A549 treated with AZD9567 at 1 μM for 4 hours (cell line): Measurements from ENCODE around the gene ECT2L. TPM values are rescaled to one million over a fixed set of nuclear protein-coding genes. Genes with fewer than 3 reads are reported as not detected.

ENCODE experiments used
- total RNA-seq: library from RNA; stranded (reverse); fragments of 200-300 nt; extraction: Qiagen RNA extraction; gene quantifications from 5 replicates; pipeline ENCODE4 v1.2.3, GENCODE V29; 2022; ENCODE audit not compliant: insufficient read depth

The ECT2L gene, protein sequence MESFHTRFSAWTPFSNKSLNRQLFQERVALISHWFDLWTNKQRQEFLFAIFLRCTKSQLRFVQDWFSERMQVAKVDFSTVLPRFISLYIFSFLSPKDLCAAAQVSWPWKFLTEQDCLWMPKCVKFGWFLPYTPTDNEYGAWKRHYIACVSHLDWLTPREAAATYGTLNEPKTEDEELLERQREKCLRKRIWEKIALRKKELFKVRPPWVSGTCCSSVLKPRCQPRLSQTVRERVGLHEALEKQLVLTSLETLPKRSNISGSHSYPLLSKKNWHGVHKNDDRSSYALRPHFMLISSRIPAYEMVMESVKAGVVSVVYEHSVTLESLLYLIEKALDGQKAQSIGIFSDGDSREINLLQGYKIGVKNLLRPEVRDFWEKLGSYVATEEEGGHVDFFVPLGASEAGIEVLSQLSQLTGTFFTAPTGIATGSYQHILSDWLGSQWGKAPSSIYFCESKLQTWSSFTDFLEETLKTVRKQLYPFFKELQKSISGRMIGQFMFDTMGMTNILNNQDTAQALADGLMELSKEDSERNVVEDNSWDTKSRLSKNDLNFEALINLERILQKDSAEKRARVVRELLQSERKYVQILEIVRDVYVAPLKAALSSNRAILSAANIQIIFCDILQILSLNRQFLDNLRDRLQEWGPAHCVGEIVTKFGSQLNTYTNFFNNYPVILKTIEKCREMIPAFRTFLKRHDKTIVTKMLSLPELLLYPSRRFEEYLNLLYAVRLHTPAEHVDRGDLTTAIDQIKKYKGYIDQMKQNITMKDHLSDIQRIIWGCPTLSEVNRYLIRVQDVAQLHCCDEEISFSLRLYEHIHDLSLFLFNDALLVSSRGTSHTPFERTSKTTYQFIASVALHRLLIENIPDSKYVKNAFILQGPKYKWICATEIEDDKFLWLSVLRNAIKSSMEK
- not detected in 5 replicates for total RNA-seq

DNA sequence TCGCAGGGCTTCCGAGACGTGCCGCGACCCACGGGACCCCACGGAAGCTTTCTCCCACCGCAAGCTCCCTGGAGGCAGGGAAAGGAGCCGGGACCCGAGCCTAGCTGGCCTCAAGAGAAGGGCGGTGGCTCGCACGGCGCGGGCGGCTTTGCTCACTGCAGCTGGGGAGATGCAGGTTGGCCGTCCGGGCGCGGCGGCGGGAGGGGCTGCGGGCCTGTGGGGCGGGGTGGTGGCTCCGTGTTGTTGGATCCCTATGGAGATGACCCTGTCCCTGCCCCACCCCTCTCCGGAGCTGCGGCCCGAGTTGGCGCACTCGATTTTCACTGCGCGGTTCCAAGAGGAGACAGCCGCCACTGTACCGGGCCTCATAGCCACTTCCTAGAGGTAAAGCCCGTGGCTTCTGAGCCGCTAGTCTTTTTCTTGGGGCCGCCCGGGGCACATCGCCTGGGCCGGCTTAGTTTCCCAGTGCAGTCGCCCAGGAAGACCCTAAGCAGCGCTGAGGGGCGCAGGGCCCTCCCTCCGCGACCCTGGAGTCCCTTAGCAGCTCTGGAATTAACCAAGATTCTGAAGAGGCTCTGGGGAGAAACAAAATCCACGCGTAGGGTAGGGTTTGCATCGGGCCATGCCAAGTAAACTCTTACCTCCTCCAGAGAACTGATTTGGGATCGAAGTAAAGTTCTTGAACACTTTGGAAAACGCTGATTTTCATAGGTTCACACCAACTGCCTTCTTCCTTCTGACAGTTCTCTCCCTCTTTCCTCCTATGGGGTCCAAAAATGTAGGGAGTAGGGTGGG lies at the start of gene ECT2L:
TSS of gene ECT2L (plus strand) at position 279 of the 795 bp plus-strand sequence. CDS start 17,188 bp downstream, outside the sequence.

DNA sequence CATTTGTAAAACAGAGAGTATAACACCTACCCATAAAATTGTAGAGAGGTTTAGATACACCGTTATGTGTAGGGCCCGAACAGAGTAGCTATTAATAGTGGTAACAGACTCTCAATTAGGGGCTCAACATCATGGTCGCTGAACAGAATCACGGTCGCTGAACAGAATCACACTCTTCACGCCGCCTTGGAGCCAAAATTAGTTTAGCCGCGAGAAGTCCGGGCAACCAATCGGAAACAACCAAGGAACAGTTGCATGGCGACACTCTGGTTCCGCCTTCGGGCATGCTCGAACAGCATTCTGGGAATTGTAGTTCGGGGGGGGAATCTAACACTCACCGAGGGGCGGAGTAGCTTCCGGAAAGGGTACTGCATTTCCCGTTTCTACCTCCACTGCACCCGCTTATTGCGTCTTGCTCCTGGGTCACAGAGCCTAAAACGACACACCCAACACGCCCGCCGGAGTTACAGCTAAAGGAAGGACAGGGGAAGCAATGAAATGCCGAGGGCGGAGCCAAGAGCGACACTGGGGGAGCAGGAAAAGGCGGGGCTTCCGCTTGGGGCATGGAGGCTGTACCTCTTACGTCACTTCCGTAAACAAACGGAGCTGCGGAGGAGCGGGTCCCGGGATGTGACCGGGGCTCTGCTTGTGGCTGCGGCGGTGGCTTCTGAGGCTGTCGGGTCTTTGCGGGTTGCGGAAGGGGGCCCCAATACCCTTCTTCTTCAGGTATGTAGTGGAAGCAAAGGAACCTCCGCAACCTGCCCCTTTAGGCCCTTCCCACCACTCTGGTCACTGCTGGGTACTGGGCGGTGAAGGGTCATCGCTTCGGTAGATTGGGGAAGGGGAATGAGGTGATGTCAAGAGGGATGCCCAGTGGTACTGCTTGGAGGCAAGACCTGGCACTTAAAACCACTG lies 22.5 kb upstream of the ECT2L start, which contains the start of gene CCDC28A:
TSS of gene CCDC28A (plus strand) at position 593 of the 915 bp plus-strand sequence. CDS start 2,352 bp downstream, outside the sequence.

Other genes starting within 250 kb of the ECT2L start
- 11.7 to 13.0 TPM (median 12.4 TPM) in 5 replicates for gene CCDC28A, start 22.3 kb upstream of the ECT2L start, total RNA-seq
- gene REPS1, start 192.2 kb downstream of the ECT2L start, total RNA-seq, result 22.3 to 31.2 TPM (median 25.2 TPM) in 5 replicates
- gene ABRACL, start 232.7 kb downstream of the ECT2L start, total RNA-seq, result 45.2 to 51.0 TPM (median 49.4 TPM) in 5 replicates